C4-2B (cell line): ENCODE data around the gene LIFR.

Source experiments
- H3K27ac ChIP-seq: fragments of 450-650 bp; 2 replicates; pipeline ENCODE4 v1.5.1; 2017
- ZFX ChIP-seq: fragments of 450-650 bp; IDR thresholded peaks from 2 replicates; pipeline ENCODE4 v1.6.1; 2017
- TF ChIP-seq, protein P1 (sequence below): fragments of 450-650 bp; conservative IDR thresholded peaks from 2 replicates; pipeline ENCODE4 v1.5.1; 2017; ENCODE audit warnings: mild to moderate bottlenecking

The LIFR gene

DNA sequence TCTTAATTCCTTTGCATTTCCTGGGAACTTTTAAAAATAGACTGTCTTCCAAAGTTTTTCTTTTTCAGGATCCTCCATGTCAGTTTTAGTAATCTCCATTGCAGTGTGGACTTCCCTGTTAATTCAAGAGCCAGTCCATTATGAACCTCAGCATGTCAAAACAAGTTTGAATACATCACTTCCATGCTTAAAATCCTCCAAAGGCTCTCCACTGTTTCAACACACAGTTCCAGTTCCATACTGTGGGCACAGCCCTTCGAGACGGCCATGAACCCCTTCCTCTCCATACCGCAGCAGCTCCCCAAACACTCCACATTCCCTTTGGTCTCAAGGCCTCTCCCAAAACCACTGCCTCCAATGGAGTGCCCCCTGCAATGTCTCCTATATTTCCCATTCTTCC is 19.5 kb downstream of the LIFR start:
- H3K27ac ChIP-seq, result no peak overlapping the region
- TF ChIP-seq, protein P1, sequence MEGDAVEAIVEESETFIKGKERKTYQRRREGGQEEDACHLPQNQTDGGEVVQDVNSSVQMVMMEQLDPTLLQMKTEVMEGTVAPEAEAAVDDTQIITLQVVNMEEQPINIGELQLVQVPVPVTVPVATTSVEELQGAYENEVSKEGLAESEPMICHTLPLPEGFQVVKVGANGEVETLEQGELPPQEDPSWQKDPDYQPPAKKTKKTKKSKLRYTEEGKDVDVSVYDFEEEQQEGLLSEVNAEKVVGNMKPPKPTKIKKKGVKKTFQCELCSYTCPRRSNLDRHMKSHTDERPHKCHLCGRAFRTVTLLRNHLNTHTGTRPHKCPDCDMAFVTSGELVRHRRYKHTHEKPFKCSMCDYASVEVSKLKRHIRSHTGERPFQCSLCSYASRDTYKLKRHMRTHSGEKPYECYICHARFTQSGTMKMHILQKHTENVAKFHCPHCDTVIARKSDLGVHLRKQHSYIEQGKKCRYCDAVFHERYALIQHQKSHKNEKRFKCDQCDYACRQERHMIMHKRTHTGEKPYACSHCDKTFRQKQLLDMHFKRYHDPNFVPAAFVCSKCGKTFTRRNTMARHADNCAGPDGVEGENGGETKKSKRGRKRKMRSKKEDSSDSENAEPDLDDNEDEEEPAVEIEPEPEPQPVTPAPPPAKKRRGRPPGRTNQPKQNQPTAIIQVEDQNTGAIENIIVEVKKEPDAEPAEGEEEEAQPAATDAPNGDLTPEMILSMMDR, result no peak
- no peak for TF ChIP-seq ZFX

DNA sequence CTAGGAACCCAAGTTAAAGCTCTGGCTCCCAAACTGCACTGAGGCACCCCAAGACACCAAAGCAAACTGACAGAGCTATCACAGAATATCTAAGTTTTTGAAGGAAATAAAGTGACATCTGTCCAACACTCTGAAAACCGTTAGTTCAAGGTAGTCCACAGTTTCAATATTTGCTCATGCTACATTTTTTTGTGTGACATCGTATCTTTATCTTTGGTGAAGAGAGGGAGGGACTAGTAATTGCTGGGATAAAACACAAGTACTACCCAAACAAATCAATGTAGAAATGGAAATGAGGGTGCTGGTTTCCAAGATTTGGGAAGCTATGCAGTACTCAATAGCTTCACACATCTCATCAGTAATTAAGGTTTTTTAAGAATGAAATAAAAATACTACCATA is 20.6 kb downstream of the LIFR start:
- no peak overlapping the region for H3K27ac ChIP-seq
- TF ChIP-seq, protein P1, result no peak
- TF ChIP-seq ZFX, result no peak

DNA sequence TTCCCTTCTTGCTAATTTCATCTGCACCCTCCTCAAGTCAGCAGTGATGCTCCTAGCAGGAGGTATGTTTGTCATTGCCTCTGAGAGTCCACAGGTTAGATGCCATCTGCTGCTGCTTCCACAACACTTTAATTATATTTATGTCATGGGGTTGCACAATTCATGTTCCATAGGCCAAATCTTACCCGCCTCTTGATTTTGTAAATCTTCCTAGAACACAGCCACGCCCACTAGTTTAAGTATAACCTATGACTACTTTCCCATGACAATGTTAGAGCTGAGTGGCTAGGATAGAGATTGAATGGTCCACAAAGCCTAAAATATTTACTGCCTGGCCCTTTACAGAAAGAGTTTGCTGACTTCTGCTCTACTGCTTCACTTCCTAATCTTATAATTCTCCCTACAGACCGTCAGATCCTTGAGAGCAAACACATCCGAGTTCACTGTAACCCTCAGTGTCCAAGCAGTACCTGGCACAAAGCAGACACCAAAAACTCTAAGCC is 21.1 kb downstream of the LIFR start:
- TF ChIP-seq, protein P1, result no peak
- TF ChIP-seq ZFX, result no peak
- H3K27ac ChIP-seq, result no peak overlapping the region

DNA sequence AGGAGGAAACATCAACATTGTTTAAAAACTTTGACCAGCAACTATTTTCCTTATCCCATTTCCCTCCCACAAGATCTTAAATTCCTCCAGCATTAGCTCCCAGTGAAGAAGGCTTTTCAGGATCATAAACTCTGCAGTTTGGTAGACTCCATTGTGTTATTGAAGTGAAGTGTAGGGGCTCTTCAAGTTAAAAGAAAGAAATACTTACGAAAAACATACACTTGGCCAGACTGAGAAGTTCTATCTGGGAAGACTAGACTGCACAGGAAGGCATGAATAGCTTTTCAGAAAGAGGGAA is 22.3 kb downstream of the LIFR start:
- H3K27ac ChIP-seq, result no peak overlapping the region
- TF ChIP-seq ZFX, result no peak
- TF ChIP-seq, protein P1, result no peak

DNA sequence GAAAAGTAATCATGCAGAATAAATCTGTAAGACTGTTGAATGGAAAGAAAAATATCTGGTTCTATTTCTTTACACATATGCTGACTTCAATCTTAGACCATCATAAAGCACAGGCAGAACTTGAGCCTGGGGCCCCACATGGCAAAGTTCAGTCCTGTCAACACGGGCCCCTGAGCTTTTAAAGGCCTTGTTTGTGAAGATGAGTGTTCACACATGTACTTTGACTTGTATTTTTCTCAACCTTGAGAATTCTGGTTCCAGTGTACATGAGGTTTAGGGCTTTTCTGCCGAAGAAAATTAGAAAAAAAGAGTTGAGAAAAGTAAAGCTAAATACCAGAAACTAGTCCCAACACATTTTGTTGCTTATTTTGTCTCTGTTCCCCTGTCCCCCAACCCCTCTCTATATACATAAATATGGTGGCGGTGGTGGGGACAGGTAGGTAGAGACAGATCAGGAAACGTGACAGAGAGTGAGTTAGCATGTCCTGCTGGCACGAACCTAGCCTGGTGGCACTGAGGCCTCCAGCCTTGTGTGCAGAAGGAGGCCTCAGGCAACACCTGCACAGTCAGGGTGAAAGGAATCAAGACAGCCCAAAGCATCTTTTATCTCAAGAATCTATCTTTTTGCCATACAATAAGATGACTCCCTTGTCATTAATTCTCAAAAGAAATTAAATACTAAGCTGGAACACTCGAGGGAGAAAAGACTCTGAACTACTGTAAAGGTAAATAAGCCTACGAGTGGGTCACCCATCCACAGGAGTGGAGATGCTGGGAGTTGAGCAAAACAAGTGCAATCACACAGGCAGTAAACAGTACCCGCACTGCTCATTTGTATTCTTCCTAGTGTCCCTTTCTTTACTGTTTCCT is 22.9 kb downstream of the LIFR start:
- H3K27ac ChIP-seq, result no peak overlapping the region
- TF ChIP-seq, protein P1, result no peak
- TF ChIP-seq ZFX, result no peak

DNA sequence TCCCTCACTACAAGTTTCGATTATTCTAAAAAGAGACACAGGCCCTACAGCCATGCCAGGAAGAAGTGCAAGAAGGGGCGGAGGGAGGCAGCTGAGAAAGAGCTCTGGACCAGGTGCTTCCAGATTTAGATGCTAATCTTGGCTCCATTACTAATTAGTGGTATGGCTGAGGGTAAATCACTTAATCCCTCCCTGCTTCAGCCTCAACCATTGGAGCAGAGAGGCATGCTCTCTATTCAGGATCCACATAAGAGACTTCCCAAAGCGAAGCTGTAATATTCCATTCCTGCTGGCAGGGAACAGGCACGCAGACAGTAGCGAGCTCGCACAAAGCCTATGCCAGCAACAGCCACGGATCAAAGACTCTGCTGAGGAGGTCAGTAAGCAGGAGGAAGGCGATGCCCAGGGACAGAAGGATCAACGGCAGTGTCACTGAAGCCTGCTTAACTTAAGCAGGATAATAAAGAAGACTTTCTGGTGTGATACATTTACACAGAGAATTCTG is 24.2 kb downstream of the LIFR start:
- no peak overlapping the region for H3K27ac ChIP-seq

DNA sequence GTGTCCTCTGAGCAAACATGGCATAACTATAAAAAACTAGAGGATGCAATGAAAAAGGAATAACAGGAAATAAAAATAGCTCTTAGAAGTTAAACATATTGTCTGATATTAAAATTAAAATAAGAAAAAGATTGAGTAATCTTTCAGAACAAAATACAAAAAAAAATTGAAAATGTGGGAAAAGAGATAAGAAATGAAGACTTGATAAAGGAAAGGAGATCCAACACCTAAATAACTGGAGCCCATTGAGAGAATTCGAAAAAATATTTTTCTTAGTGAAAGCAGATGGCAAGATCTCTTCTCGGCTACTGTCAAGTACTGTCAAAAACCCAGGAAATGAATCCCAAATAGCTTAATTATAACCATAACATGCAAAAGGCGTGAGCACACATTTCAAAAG is 24.9 kb downstream of the LIFR start:
- no peak overlapping the region for H3K27ac ChIP-seq
- TF ChIP-seq, protein P1, result no peak
- TF ChIP-seq ZFX, result no peak

More for the DNA sequence above, 24.2 kb downstream of the LIFR start:
- TF ChIP-seq ZFX, result no peak
- TF ChIP-seq, protein P1, result no peak
